ENCODE measurements around the gene HMGCR.

DNA sequence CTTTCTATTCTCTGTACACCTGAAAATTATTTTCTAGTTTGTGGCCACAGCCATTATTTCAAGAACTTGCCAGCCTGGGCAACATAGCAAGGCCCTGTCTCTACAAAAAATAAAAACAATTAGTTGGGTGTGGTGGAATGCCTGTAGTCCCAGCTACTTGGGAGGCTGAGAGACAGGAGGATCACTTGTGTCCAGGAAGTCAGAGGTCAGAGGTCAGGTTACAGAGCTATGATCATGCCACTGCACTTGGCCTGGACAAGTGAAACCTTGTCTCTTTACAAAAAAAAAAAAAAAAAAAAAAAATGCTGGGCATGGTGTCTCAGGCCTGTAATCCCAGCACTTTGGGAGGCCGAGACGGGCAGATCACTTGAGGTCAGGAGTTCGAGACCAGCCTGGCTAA lies 58.3 kb downstream of the HMGCR start:
- TF ChIP-seq, protein P1, sequence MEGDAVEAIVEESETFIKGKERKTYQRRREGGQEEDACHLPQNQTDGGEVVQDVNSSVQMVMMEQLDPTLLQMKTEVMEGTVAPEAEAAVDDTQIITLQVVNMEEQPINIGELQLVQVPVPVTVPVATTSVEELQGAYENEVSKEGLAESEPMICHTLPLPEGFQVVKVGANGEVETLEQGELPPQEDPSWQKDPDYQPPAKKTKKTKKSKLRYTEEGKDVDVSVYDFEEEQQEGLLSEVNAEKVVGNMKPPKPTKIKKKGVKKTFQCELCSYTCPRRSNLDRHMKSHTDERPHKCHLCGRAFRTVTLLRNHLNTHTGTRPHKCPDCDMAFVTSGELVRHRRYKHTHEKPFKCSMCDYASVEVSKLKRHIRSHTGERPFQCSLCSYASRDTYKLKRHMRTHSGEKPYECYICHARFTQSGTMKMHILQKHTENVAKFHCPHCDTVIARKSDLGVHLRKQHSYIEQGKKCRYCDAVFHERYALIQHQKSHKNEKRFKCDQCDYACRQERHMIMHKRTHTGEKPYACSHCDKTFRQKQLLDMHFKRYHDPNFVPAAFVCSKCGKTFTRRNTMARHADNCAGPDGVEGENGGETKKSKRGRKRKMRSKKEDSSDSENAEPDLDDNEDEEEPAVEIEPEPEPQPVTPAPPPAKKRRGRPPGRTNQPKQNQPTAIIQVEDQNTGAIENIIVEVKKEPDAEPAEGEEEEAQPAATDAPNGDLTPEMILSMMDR (IDR thresholded peaks at IDR 0.05 in 4 of 5, conservative IDR thresholded peaks at IDR 0.05 in 1 of 5) = no peak
- no peak for TF ChIP-seq POLR2A (IDR thresholded peaks at IDR 0.05)

Data from gastrocnemius medialis (tissue), 4 donors.